Left ventricle myocardium inferior (tissue), 1 donor: ENCODE measurements around the gene CHD9. TPM values are rescaled to one million over a fixed set of nuclear protein-coding genes. Genes with fewer than 3 reads are reported as not detected.

Experiments used
- DNase-seq: peaks from one replicate; pipeline ENCODE4 v3.0.0-alpha.2; 2020
- H3K27ac ChIP-seq: fragments of 200-600 bp; replicated peaks from 2 replicates; pipeline ENCODE4 v1.8.0; 2021
- H3K27me3 ChIP-seq: fragments of 200-600 bp; 2 replicates; pipeline ENCODE4 v1.8.0; 2021; ENCODE audit warnings: low read depth
- H3K36me3 ChIP-seq: fragments of 200-600 bp; 2 replicates; pipeline ENCODE4 v1.8.0; 2021
- H3K4me1 ChIP-seq: fragments of 200-600 bp; 2 replicates; pipeline ENCODE4 v1.8.0; 2021
- H3K4me3 ChIP-seq: fragments of 200-600 bp; 2 replicates; pipeline ENCODE4 v1.8.0; 2021; ENCODE audit warnings: mild to moderate bottlenecking, moderate library complexity
- H3K9me3 ChIP-seq: fragments of 200-600 bp; replicated peaks from 2 replicates; pipeline ENCODE4 v1.8.0; 2021
- CTCF ChIP-seq: fragments of 200-600 bp; IDR thresholded peaks from 2 replicates; pipeline ENCODE4 v1.8.0; 2021; ENCODE audit warnings: antibody characterized with exemption, mild to moderate bottlenecking, borderline replicate concordance
- intact Hi-C: fragments of 100-400 bp; cut with micrococcal nuclease; formaldehyde crosslinking; loops from one replicate; pipeline ENCODE4 v1.11.0; 2022
- total RNA-seq: library from RNA; stranded (reverse); fragmentation: NEBNext Ultra II Directional; extraction: Animal tissue kit (Norgen Biotek cat#: 25700); gene quantifications from one replicate; pipeline ENCODE4 v1.2.1, GENCODE V29; 2021
- donor health status: DM: no; HTN: yes; CAD: no; lungs with severe emphysema.

The CHD9 gene
- total RNA-seq, 1 donor from 2014 or later, result 38.9 TPM

GRCh38 chr16:53357955-53358354 lies 303.2 kb downstream of the CHD9 start:
- intact Hi-C loops, result no loop called here
- H3K4me1 ChIP-seq, result no peaks in the 10 kb centered on the region
- TF ChIP-seq CTCF, result no peak

DNA sequence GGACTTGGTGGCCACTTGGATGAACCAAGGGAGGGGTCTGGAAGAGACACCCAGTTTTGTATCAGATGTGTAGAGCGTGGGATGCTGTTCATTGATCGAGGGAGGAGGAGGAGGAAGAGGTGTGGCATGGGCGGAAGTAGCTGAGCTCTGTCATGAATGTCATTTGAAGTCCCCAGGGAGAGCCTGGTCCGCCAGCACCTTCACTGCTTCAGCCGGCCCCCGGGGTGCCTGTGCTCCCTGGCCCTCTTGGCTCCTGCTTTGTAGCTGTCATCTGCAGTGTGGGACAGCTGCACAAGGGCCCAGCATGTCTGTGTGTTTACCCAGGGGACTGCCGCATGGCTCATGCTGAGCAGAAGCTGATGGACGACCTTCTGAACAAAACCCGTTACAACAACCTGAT lies 304.1 kb downstream of the CHD9 start:
- Histone ChIP-seq H3K36me3 (no peaks in the 10 kb centered on the region), H3K27me3 (peaks cover 73% of the 10 kb centered on the region), H3K27ac (no peak overlapping the region), H3K4me1 (no peaks in the 10 kb centered on the region), H3K4me3 (no peak overlapping the region), H3K9me3 (no peaks in the 10 kb centered on the region)
- no peak for DNase-seq
- intact Hi-C loops, result no loop called here
- TF ChIP-seq CTCF, result no peak

More at GRCh38 chr16:53357955-53358354, 303.2 kb downstream of the CHD9 start:
- Histone ChIP-seq H3K36me3 (no peaks in the 10 kb centered on the region), H3K27ac (no peak overlapping the region), H3K27me3 (peaks cover 65% of the 10 kb centered on the region), H3K9me3 (no peaks in the 10 kb centered on the region), H3K4me3 (no peak overlapping the region)
- DNase-seq, result no peak

DNA sequence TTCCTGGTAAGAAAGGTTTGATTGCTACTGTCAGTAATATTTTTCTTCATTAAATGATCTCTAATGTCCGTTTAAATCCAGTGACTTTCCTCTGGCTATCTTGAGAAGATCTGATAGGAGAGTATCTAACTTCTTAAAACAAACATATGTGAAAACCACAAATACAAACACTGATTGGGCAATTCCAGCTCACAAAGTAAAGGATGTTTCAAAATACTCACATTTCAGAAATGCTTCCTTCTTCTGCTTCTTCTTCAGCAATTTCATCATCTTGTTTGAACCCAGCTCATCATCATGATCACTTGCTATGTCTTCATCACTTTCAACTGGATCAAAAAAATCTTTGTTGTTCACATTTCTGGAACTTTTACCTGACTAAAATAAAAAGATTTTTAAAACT lies 315.1 kb downstream of the CHD9 start:
- intact Hi-C loops, result no loop called here
- H3K27me3 ChIP-seq, result peaks cover 94% of the 10 kb centered on the region
- DNase-seq, result no peak
- no peak overlapping the region for H3K27ac ChIP-seq
- H3K36me3 ChIP-seq, result no peaks in the 10 kb centered on the region
- H3K9me3 ChIP-seq, result no peaks in the 10 kb centered on the region
- peaks cover 9% of the 10 kb centered on the region for H3K4me1 ChIP-seq
- TF ChIP-seq CTCF, result no peak
- H3K4me3 ChIP-seq, result no peak overlapping the region

DNA sequence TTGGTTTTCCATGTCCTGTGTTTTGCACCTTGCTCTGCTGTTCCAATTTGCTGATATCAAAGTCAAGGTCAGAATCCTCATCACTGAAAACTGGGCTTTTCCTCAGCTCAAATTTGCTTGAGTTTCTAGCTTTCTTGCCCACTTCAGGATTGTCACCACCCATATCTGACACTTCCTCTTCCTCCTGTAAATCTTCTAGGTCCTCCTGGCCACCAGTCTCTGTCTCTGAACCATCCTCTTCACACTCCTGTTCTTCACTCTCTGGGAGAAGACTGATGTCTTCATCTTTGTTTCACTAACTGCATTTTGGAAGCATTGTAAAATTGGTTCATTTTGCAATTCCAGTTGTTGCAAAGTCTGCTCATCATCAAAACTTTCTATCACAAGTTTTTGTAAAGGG lies 316.0 kb downstream of the CHD9 start:
- peaks cover 9% of the 10 kb centered on the region for H3K4me1 ChIP-seq
- no peaks in the 10 kb centered on the region for H3K9me3 ChIP-seq
- TF ChIP-seq CTCF, result no peak
- intact Hi-C loops, result no loop called here
- H3K27ac ChIP-seq, result no peak overlapping the region
- DNase-seq, result no peak
- H3K36me3 ChIP-seq, result no peaks in the 10 kb centered on the region
- peaks cover 99% of the 10 kb centered on the region for H3K27me3 ChIP-seq
- no peak overlapping the region for H3K4me3 ChIP-seq

DNA sequence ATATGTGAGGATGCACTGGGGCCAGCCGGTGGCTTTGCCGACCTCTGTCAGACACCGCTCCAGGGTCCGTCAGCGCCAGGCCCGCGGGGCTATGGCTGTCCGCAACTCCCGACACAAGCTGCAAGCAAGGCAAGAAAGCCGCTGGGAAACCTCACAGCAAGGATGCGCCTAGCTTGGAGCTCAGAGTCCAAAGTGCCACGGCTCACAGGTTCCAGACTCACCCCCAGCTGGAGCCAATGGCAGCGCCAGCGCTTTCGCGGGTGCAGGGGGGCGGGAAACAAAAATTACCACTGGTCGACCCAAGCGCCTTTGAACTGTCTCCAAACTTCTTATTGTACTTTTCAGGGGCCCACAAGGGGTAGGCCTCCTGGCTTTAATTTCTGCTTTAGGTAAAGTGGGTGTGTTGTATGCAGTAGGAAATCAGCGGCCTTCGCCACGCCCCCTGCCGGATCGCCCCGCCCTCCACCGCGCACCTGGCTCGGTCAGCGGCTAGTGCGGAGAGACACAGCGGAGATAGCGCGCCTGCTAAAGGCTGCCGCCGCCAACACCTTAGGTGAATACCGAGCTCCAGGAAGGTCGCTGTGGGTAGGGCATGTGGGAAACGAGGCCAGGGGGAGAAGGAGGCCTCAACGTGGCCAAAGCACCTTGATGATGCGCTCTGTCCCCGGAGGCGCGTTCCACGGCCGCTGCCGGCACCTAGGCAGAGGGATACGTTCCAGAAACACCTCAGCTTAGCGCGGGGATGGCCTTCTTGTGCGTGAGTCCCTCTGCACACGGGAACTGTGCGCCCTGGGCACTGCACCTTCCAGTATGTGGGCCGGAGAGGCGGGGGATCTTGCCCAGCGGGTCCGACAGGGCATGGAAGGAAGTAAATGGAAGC lies 318.4 kb downstream of the CHD9 start:
- intact Hi-C loops, result no loop called here
- no peak overlapping the region for H3K27ac ChIP-seq
- peak overlapping the region; percentile 54 for H3K4me3 ChIP-seq
- TF ChIP-seq CTCF, result no peak
- DNase-seq, result no peak
- no peaks in the 10 kb centered on the region for H3K9me3 ChIP-seq
- peaks cover 96% of the 10 kb centered on the region for H3K27me3 ChIP-seq
- peaks cover 9% of the 10 kb centered on the region for H3K4me1 ChIP-seq
- H3K36me3 ChIP-seq, result no peaks in the 10 kb centered on the region
